HG03460 (cell line): ENCODE results near the gene SIK3.
A peak's percentile ranks its signal among the peaks of the same experiment; 100 is the strongest.
"Not testable (repeated sequence)": the region's sequence is repeated elsewhere in the genome, so short reads cannot be mapped to it uniquely, and the experiment has no call there.

ENCODE experiments used
- ATAC-seq: cut with Tn5 transposase; IDR thresholded peaks from one replicate; pipeline ENCODE4 v1.9.1; 2021; ENCODE audit not compliant: unreplicated experiment

SIK3 gene

GRCh38 chr11:117098269-117099232 is at the start of gene SIK3:
TSS of gene SIK3 (minus strand) at chr11:117098428. CDS start at chr11:117098415, 13 bp downstream.
- ATAC-seq, result peak; percentile 75

- ATAC-seq, result no peak
Observed at GRCh38 chr11:117146521-117146920, 48.3 kb upstream of the SIK3 start.

GRCh38 chr11:117145393-117145761 is 47.1 kb upstream of the SIK3 start:
- ATAC-seq, result no peak

DNA sequence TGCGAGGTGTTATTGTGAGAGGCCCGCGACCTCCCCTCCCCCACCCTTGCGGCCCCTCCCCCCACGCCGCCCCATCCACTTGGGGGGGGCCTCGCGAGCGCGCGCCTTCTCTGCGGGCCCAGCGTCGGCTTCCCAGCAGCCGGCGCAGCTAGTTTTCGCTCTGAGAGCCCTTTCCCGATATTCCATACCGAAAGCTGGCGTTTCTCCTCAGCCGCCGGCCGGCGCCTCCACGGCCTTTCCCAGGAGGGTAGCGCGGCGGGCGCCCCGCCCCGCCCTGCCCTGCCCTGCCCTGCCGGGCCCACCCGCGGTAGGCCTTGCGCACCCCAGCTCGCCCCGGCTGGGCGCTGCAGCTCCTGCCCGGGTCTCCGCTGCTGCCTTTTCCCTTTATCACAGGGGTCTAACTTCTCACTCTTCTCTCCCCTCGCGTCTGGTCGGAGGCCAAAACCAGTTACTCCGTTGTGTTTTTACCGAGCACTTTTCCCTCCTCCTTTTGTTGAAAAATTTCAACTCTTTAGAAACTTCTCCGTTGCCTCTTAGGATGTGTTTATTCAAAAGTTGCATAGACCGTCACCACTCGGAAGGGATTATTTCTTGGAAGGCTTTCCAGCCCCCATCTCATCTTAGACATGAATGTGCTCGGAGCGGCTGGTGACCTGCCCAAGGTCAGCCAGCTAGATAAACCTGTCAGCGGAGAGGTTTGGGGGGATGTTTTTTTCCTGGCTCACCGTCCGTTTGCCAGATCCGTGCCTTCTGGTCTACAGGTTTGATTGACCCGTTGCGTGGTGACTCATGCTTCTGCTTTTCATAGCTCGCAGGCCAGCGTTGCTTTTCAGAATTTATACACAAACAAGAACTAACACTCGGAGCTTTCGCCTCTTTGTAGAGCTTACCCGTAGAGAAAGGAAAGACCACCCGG is 46.5 kb upstream of the SIK3 start:
- ATAC-seq, result peak; percentile 43

DNA sequence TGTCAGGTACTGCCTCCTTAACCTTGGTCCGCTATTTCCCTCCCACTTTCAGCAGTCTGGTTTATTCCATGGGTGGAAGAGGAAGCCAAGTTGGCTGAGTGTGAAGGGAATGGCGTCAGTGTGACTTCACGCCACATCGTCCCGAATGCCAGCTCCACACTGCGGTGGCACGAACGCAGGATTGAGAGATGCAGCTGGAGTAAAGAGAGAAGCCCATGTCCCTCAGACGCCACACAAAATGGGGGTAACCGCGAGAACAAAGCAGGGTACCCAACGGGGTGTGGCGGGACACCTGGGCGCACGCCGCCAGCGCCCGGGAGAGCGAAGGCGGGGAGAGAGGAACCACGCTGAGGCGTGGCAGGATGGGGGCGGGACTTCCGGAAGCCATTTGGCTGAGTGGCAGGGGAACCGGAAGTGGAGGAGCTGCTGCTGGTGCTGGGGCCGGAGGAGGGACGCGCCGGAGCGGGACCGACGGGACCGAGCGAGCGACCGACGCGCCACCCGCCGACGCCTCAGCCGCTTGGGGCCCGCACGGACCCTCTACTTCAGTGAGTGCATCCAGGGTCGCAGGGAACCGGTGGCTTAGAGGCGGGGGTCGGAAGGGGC is 45.7 kb upstream of the SIK3 start, which contains the start of gene PAFAH1B2:
TSS of gene PAFAH1B2 (plus strand) at position 417 of the 606 bp plus-strand sequence. CDS start 8,161 bp downstream, outside the sequence.
- peak; percentile 94 for ATAC-seq

DNA sequence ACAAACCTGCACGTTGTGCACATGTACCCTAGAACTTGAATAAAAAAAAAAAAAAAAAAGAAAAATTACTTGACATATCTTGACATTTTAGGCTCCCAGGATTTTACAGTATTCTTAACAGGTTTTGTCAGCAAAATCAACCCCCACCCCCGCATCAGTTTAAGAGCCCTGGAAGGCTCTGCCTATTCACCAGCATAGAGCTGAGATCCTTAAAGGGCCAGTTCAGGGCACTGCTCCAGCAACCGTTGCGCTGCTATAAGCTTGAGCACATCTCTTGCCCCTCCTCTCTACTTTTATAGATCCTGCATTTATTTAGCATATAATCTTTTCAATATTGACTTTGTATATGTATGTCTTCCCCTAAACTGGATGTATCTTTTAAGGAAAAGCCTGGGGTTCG is 45.2 kb upstream of the SIK3 start:
- ATAC-seq, result peak; percentile 25

- ATAC-seq, result not testable (repeated sequence)
Observed at GRCh38 chr11:117137223-117138086, 39.2 kb upstream of the SIK3 start.

- not testable (repeated sequence) for ATAC-seq
Observed at GRCh38 chr11:117134979-117135378, 36.8 kb upstream of the SIK3 start.

GRCh38 chr11:117134431-117134830 is 36.2 kb upstream of the SIK3 start:
- no peak for ATAC-seq

- no peak for ATAC-seq
Observed at GRCh38 chr11:117130879-117131278, 32.7 kb upstream of the SIK3 start.

GRCh38 chr11:117130396-117130795 is 32.2 kb upstream of the SIK3 start:
- not testable (repeated sequence) for ATAC-seq

- no peak for ATAC-seq
Observed at GRCh38 chr11:117128289-117128688, 30.1 kb upstream of the SIK3 start.

DNA sequence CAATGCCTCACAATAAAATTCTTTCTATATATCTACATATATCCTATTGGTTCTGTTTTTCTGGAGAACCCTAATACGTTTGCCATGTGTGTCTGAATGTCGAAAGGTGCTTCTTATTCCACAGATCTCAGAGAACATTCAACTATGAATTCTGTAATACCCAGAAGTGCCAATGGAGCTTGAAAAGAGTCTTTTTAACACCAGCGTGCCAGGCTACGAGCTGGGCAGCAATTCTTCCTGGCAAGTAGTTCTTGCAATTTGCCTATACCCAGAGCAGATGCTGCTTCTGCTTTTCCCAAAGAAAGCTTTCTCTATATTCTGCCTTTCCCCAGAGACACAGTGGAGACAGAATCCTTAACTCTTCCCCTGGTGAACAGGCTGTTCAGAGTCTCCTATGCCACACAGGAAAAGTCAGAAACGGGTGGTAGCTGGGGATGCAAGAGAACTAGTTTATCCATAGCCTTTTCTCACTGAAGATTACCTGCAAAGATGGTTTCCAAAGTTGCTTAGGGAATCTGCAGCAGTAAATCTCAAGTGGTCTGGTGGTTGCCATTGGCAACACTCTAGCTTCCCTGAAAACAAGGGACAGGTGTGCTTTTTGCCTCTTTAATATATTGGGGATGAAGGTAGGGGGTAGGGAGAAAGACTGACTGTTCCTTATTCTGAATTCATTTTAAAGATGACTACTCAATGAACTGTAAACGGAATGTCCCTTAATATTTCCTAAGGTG is 29.1 kb upstream of the SIK3 start:
- no peak for ATAC-seq

- no peak for ATAC-seq
Observed at GRCh38 chr11:117126223-117126965, 28.2 kb upstream of the SIK3 start.

GRCh38 chr11:117122556-117122955 is 24.3 kb upstream of the SIK3 start:
- ATAC-seq, result no peak

- ATAC-seq, result no peak
Observed at GRCh38 chr11:117121176-117121575, 22.9 kb upstream of the SIK3 start.

GRCh38 chr11:117117681-117118080 is 19.5 kb upstream of the SIK3 start:
- no peak for ATAC-seq

DNA sequence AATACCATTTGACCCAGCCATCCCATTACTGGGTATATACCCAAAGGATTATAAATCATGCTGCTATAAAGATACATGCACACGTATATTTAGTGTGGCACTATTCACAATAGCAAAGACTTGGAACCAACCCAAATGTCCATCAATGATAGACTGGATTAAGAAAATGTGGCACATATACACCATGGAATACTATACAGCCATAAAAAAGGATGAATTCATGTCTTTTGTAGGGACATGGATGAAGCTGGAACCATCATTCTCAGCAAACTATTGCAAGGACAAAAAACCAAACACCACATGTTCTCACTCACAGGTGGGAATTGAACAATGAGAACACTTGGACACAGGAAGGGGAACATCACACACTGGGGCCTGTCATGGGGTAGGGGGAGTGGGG is 14.7 kb upstream of the SIK3 start:
- ATAC-seq, result not testable (repeated sequence)

DNA sequence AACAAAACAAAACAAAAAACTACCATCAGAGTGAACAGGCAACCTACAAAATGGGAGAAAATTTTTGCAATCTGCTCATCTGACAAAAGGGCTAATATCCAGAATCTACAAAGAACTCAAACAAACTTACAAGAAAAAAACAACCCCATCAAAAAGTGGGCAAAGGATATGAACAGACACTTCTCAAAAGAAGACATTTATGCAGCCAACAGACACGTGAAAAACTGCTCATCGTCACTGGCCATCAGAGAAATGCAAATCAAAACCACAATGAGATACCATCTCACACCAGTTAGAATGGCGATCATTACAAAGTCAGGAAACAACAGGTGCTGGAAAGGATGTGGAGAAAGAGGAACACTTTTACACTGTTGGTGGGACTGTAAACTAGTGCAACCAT is 14.3 kb upstream of the SIK3 start:
- not testable (repeated sequence) for ATAC-seq
